Renal pelvis (tissue), 4 donors: ENCODE measurements around the gene MAGI2. TPM values are rescaled to one million over a fixed set of nuclear protein-coding genes. Genes with fewer than 3 reads are reported as not detected.

ENCODE experiments used
- DNase-seq: peaks from one replicate; pipeline ENCODE4 v3.0.0-alpha.2; 2013
- polyA plus RNA-seq, 3 donors: library from polyadenylated mRNA; unstranded; fragments of 120-200 nt; gene quantifications; one replicate each; pipeline ENCODE4 v1.2.1, GENCODE V29; 2013; ENCODE audit not compliant: insufficient read length in 3 of 3

MAGI2 gene
- polyA plus RNA-seq, 3 donors: 33.9 to 41.0 (median 34.3) TPM

DNA sequence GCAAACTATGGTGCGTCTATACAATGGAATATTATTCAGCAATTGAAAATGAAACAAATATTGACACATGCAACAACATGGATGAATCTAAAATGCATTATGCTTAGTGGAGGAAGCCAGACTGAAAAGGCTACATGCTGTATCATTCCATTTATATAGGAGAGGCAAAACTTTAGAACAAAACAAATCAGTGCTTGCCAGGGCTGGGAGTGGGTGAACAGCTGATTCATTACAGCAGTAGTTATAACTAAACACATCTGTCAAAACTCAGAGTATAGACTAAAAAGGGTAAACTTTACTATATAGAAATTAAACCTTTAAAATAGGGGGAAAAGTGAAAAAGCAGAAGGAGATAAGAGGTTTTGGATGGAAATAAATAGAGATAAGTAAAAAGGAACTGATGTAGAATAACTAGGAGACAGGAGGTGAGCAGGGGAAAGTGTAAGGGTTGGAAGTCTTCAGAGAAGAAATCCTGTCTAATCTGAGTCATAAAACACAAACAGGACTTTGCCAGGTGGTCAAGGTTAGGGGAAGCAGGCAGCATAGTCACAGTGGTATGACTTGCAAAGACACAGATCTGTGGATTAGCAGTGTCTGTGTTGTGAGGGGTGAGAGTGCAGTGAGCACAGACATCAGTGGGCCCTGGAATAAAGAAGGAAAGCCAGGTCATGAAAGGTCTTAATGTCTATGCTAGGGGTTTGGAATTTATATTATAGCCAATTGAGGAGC lies 1305.1 kb downstream of the MAGI2 start:
- no peak for DNase-seq

DNA sequence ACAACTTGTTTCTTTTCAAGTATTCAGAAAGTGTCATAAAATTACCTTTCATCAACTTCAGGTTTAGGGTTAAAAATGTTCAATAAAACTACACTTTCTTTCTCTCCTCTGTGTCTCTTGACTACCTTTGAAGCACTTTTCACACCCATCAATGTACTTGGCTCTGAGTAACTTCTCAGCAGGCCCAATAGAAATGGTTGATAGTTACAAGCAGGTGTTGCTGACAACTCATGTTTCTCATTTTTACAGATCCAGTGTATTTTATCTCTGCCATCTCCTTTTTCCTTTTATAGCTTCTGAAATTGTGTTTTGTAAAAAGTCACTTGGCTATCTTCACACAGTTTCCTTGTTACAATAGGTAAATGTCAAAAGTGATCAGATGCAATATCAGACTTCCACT lies 1306.9 kb downstream of the MAGI2 start:
- no peak for DNase-seq

DNA sequence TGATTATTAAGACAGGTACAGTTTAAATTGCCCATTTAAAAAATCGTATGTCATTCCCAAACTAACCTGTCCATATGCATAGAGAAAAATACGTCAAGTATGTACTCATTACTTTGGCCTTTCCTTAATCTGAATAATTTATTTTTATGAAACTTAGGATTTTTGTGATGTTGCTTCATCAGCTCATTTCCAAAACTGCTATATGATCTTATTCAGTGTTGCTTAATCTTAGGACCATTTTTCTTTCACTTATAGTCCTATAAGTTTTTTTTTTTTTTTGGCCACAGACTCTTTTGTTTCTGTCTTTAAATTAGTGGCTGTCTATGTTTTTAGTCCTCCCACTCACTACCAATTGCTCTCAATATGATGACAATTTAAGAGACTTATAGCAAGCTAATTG lies 1309.8 kb downstream of the MAGI2 start:
- no peak for DNase-seq

DNA sequence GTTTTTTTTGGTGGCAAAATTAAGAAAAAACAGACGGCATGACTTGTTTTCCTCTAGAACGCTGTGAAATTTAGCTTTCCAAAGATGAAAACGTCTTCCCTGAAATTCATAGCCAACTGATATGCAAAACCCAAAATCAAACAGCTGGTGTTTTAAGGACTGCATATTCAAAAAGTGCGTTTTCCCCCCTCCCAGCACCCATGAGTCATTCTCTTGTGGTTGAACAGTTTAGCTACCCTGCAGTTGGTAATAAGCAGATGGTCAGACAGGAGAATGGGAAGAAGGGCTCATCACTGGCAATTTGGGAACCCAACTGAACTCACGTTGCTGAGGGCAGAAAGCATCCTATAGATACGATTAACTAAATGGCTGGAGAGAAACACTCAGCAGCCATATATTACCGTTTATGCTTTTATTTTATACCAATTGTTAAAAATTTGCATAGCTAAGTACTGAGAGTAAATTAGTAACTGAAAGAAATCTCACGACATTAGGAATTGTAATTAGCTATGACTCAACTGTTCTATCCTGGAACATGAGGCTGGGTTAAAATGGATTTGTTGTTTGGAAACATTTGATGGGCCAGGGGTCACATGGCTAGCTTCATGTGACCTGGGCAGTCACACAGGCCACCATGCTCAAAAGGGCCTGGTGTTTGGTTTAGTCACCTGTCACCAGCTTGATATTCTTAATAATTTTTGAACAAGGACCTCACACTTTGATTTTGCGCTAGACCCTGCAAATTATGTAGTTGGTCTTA lies 1311.8 kb downstream of the MAGI2 start:
- no peak for DNase-seq

DNA sequence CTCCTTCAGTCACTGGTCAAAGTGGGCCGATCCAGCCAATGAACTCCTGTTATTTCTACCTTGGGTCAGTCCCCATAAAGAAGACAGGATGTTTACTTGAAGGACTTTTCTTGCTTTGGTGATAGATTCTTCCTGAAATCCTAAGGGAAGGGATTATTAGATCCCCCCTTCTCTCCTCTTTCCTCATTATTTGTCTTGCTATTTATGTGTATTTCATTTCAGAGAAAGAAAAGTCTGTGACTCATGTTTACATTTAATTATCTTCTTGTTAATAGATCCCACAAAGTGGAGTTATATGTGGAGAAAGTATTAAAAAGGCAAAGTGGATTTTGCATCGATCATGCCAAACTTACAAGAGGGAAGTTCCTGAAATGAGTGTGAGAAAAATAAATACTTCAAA lies 1313.4 kb downstream of the MAGI2 start:
- DNase-seq: no peak

DNA sequence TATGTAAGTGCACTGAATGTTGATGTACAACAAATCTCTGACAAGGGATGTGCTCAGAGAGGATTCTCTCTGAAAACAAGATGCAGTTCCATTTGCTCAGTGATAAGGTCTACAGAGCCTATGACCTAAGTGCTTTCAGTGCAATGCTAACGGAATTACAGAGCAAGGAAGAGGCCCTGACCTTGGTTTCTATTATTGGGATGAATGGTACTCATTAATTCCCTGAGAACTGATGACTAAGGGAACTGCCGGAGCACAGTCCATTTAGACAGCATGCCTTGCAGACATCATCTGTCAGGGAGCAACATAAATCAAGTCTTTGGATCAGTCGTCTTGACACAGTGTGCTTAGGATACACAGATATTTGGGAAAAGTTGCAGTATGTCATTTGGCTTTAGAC lies 1314.1 kb downstream of the MAGI2 start:
- no peak for DNase-seq

DNA sequence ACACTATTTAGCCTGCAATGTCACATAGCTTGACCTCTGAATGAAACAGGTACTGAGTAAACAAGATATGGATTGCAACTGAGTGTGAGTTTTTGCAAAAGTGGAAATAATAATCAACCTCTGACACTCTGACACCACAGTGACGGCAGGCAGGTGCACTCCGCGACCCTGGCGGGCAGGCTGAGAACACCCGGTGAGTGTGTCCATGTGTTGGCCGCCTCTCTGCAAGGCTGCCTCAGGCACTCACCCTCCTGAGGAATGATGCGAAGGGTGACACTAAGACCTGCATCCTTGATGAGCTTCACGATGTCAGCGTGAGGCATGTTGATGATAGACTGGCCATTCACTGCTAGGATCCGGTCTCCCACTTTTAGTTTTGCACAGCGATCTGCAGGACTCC lies 1318.7 kb downstream of the MAGI2 start:
- DNase-seq: no peak

DNA sequence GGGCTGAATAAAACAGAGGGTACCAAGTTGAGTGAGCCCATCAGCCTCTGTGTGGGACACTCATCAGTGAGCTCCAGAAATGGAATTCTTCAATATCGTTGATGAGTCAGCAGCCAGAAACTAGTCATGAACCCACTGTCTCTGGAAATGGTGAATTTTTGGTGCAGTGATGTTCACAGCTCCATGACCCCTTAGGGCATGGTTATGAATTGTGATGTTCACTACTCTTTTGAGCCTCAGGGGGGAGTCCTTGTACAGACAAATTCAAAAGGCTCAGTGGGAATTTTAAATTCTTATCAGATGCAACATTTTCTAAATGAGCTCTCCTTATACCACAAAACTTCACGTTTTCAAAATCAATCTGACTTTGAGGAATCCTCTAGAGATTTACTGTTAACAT lies 1319.2 kb downstream of the MAGI2 start:
- peak; percentile 23 for DNase-seq

DNA sequence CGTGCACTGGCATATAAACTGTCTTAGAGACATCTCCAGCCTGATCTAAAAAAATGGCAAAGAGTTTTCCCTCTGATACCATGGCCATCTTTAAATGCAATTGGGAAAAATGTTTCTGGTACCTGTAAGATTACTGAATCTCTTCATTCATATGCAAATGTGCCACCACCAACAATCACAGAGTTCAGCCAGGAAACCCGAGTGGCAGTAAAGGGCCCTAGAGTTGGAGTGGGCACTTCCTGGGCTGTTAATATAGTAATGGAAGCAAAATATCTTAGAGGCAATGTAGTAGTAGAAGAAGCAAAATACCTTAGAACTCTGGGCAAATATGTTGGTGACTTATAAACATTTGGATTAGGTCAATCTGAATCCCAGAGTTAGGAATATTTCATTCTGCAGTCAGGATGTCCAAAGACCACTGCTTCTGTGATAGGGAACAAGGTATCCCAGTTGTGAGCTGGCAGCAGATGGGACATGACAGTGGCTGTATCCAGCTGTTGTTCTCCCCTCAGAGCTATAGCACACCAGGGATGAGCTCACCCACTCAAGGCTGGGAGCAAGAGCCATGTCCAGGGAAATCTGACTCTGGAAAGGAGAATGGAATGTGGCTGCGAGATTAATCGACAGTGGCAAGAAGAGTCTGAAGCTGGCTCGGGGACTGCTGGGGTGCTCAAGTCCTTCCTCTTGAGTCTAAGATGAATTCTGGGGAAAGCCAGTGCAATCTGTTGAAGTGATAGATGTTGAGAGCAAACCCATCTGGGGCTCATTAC lies 1322.8 kb downstream of the MAGI2 start:
- peak; percentile 19 for DNase-seq

DNA sequence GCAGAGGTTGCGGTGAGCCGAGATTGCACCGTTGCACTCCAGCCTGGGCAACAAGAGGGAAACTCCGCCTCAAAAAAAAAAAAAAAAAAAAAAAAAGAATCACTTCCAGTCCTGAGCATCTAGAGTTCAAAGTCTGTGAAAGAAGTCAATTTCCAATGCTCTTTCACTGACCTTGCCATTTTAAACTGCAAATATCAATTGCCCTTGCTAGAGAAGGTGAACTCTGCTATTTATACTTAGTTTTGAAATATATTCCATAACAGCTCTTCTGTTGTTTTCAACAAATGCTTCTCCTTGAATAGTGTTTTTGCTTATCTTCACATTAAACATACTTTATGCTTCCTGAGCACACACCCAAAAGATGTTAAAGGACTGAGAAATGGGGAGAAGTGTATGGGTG lies 1323.6 kb downstream of the MAGI2 start:
- no peak for DNase-seq

DNA sequence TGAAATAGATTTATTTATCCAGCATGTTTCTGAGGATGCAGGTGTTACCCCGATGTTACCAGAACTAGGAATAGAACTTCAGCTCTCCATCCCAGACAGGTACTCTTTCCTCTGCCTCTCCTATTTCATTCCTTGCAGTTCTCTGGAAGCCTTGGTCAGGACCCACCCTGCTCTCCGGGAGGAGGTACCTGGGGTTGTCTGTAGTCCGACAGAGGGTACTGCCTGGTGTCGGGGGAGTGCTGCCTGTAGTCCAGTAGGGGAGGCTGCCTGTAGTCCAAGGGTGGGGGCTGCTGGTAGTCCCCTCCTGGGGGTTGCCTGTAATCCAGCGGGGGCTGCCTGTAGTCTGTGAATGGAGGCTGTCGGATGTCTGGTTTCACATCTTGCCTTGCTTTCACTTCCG lies 1326.5 kb downstream of the MAGI2 start:
- DNase-seq: no peak

DNA sequence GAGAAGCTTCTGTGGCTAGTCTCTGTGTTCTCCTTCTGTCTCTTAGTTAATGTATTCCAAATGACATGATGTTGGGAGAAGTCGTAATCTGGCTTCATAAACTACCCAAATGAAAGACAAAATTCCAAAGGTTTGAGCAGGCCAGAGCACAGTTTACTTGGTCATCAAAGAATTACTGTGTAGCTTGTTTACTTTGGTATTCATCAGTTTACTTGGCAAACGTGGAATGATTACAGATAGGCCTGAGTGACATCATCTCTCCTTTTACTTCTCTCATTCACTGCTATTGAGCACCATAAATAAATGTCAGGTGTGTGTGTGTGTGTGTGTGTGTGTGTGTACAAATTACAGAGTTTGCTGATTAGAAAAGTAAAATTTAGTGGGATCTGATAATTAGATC lies 1327.6 kb downstream of the MAGI2 start:
- no peak for DNase-seq

DNA sequence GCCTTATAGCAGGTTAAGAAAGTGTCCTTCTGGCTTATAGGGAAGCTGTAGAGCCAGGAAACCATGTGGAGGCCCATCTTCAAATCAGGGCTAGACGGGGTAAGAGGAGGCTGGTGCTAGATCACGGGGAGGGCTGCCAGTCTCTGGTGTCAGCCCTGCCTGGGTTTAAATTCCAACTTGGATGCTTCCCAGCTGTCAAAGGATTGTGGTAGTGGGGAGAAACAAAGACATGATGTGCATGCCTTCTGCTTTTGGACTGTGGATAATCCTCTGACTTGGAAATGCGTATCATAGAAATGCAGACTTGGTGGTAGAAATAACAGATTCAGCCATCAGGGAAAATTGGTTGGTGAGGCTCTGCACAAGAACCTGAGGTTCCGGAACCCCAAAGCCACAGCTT lies 1329.3 kb downstream of the MAGI2 start:
- no peak for DNase-seq

DNA sequence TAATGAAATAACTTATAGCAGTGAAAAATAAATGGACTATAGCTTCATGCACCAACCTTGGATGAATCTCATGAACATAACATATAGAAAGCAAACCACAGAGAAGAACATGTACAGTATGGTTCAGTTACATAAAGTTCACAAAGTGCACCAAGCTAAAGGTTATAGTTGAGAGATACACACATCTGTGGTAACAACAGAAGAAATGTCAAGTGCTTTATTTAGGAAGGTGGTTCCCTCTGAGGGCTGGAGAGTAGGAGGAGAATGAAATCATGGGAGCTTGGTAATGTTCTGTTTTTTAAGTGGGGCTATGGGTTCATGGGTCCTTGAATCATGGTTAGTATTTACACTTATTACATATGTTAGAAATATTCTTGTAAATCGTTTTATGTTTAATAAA lies 1331.6 kb downstream of the MAGI2 start:
- DNase-seq: no peak

DNA sequence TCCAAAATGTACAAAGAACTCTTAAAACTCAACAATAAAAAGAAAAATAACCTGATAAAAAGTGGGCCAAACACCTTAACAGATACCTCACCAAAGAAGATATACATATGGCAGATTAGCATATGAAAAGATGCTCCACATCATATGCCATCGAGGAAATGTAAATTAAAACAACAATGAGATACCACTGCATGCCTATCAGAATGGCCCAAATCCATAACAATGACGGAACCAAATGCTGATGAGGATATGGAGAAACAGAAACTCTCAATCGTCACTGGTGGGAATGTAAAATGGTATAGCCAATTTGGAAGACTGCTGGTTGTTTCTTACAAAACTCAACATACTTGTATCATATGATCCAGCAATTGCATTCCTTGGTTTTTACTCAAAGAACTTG lies 1335.0 kb downstream of the MAGI2 start:
- no peak for DNase-seq

DNA sequence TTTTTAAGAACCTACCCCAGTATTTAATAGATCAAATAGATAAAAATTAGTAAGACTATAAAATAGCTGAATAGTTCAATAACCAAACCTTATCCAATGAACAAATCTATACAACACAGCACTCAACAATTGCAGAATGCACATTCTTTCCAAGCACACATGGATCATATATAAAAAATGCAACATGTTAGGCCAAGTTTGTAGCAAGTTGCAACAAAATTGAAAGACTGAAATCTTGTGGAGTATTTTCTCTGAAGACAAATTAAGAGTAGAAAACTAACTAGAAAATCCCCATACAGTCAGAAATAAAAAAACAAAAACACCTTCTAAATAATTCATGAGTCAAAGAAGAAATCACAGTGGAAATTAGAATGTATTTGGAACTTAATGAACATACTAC lies 1337.6 kb downstream of the MAGI2 start:
- no peak for DNase-seq

DNA sequence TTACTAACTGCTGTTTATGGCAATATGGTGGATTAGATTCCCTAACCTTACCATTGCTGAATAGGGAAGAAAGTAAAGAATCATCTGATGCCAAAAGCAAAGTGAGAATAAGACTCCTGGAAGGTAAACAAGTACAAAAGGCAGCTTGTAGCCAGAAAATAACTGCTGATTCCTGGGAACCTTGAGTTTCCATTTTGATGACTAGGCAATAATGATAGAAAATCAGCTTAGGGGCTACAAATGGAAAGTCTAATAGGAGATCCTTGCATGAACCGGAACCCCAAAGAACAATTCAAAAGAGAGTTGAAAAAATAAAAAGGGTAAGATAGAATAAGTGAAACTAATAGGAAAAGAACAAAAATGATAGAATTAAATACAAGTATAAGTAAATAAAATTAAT lies 1338.5 kb downstream of the MAGI2 start:
- DNase-seq: no peak

DNA sequence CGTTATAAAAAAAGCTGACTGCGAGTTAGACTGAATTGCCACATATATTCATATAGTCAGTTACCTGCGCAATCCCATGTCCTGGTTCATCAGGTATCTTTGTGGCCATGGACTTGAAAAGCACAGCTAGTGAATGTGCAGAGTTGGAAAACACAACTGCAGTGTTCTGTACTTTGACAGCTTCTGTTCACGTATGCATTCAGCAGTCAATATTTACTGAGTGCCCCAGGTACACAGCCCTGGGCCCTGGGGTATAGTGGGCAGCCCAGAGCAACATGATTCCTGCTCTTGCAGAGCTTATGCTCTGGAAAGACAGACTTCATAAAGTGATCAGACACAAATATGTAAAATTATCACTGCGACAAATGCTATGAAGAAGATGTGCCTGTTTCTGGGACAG lies 1341.0 kb downstream of the MAGI2 start:
- DNase-seq: no peak

DNA sequence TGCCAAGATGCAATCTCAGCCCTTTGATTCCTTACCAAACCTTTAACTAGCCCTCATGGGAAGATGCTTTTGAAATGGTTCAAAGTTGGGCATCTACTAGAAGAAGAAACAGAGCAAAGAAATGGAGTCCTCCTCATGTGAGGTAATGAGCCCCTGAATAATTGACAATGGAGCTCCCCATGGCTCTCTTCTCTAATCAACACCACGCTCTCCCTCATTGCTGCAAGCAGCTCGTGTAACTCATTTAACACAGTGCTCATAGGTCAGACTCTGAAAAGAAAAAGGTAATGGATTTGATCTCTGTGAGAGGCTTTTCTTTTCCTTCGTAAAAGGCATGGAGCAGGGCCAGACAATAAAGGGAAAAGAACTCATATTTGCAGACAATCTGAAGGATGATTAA lies 1342.1 kb downstream of the MAGI2 start:
- DNase-seq: no peak

DNA sequence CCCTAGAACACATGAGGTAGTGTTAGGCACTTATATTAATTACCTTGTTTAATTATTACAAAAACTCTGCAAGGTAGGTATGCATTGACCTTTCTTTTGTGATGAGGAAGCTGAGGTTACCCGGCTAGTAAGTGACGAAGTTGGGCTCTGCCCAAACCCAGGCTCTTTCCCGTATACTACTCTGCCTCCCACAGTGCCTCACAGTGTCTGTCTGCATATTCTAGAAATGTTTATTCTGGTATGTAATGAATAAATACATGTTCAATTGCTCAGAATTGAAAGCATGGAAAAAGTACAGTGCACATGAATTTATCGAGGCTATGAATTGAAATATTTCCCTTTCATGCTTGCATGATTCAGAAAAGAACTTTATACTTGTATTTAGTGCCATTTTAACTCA lies 1350.0 kb downstream of the MAGI2 start:
- no peak for DNase-seq

DNA sequence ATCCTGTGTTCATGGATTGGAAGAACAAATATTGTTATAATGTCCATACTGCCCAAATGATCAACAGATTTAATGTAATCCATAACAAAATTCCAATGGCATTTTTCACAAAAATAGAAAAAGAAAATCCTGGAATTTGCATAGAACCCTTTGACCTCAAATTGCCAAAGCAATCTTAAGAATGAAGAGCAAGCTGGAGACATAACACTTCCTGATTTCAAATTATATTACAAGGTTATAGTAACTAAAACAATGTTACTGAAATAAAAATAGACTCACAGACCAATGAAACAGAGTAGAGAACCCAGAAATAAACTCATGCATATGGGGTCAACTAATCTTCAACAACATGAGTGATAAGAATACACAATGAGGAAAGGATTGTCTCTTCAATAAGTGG lies 1352.4 kb downstream of the MAGI2 start:
- DNase-seq: no peak

DNA sequence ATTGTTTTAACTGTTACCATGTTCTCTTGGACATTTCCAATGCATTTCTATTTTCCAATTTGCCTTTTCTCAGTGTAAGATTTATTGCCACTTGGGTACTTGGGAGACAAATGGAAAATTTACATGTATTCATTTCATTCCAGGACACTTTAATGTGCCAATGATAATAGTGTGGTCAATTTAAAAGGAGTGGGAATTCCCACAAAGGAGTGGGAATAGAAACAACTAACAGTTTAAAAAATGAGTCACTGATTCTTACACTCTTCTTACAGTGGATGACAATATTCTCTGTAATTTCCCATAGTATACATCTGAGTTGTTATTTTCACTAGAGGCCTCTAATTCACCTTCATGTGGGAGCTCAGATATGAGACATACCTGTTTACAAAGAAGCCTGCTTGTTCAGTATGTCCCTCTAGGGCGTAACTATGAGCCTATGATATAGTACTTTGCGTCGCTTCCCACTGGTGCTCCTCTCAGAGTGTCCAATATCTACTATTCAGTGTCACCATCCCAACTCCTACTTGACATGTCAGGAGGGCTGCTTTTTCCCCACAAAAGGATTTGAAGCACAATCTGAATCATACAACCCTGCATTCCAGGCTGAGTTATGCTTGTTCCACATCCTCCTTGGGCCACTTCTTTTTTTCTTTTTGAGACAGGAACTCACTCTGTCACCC lies 1353.6 kb downstream of the MAGI2 start:
- no peak for DNase-seq
